K562 (cell line): ENCODE data around the gene MKLN1. TPM values are rescaled to one million over a fixed set of nuclear protein-coding genes. Genes with fewer than 3 reads are reported as not detected.
A peak's percentile ranks its signal among the peaks of the same experiment; 100 is the strongest.

ENCODE experiments used
- FOSL1 ChIP-seq: fragments of 200-800 bp; sonication (Bioruptor generic); conservative IDR thresholded peaks from 2 replicates; pipeline ENCODE4 v1.6.1; 2016; ENCODE audit warnings: missing genetic modification characterization, missing compliant biosample characterization
- MGA ChIP-seq: fragments of 450-650 bp; IDR thresholded peaks from 2 replicates; pipeline ENCODE4 v1.6.1; 2016; ENCODE audit warnings: mild to moderate bottlenecking, moderate library complexity
- MIER1 ChIP-seq: fragments of 450-650 bp; IDR thresholded peaks from 2 replicates; pipeline ENCODE4 v1.6.1; 2016; ENCODE audit warnings: antibody characterized with exemption, mild to moderate bottlenecking, low read depth
- TAF1 ChIP-seq: IDR thresholded peaks from 2 replicates; pipeline ENCODE4 v1.6.1; 2011; ENCODE audit warnings: mild to moderate bottlenecking, low read length, moderate library complexity; ENCODE audit not compliant: insufficient read depth, control insufficient read depth, severe bottlenecking; ENCODE audit errors: extremely low read depth
- ZFP30 ChIP-seq: fragments of 250-450 bp; sonication (Bioruptor Pico); IDR thresholded peaks from 2 replicates; pipeline ENCODE4 v1.8.0; 2022; ENCODE audit warnings: moderate library complexity, mild to moderate bottlenecking, inconsistent platforms, borderline replicate concordance
- ZNF318 ChIP-seq, 2 experiments: fragments of 450-650 bp; IDR thresholded peaks; 2 replicates each; pipeline ENCODE4 v1.6.1; 2016; ENCODE audit warnings: mild to moderate bottlenecking in 2 of 2, borderline replicate concordance in 1 of 2, low read depth in 1 of 2, moderate library complexity in 1 of 2
- polyA plus RNA-seq, 8 experiments: library from polyadenylated mRNA; depleted of rRNA in 4 of 8; stranded (reverse) in 5 of 8; unstranded in 3 of 8; fragments of >200 nt; fragmentation: Nextera tagmentation in 2 of 8; fragmentation: Illumina TruSeq in 1 of 8; extraction: Ambion mirVana in 2 of 8; extraction: Trizol in 1 of 8; gene quantifications; 2 replicates each; pipeline versions ENCODE4 v1.2.1 to v1.2.3, GENCODE V29; 2011 to 2014; ENCODE audit warnings: inconsistent platforms in 1 of 8, missing spikeins in 1 of 8
- total RNA-seq, 7 experiments: library from RNA; depleted of rRNA in 6 of 7; stranded (reverse); fragments of >200 nt in 6 of 7; fragmentation: Illumina TruSeq in 2 of 7; extraction: Trizol in 2 of 7; gene quantifications; 2 replicates each; pipeline versions ENCODE4 v1.2.1 to v1.2.3, GENCODE V29; 2011 to 2021; ENCODE audit warnings: low replicate concordance in 1 of 7

Gene MKLN1
- total and polyA plus RNA-seq, 9 of the 15 experiments (the other 6 are each of a cell fraction or from before 2014, with no cell fraction given) = 18.6 to 80.4 (median 56.0) TPM

GRCh38 chr7:131369354-131369753 is 41.7 kb downstream of the MKLN1 start (continued):
- TF ChIP-seq MGA (no peak), FOSL1 (tag) (peak; percentile 79), ZNF318 (IDR thresholded peaks at IDR 0.05; ENCODE audit: borderline replicate concordance in 1 of 2, low read depth in 1 of 2) (no peak), TAF1 (no peak), MIER1 (no peak), ZFP30 (CRISPR knock-in tag) (no peak)
